AG09309 (cell line): Measurements from ENCODE around the gene TRPT1.

Experiments used
- DNase-seq: peaks from one replicate; pipeline ENCODE4 v3.0.0-alpha.2; 2010; ENCODE audit warnings: low read depth
- H3K4me3 ChIP-seq: 2 replicates; pipeline ENCODE4 v1.5.1; 2011; ENCODE audit warnings: mild to moderate bottlenecking, low read depth, low read length, moderate library complexity; ENCODE audit not compliant: control insufficient read depth
- CTCF ChIP-seq: IDR thresholded peaks from 2 replicates; pipeline ENCODE4 v1.5.1; 2011; ENCODE audit warnings: mild to moderate bottlenecking, low read depth, low read length, inconsistent platforms; ENCODE audit not compliant: insufficient read depth, control insufficient read depth; ENCODE audit errors: missing control alignments

The TRPT1 gene

GRCh38 chr11:64211181-64211872, 14.7 kb downstream of the TRPT1 start:
- no peak for TF ChIP-seq CTCF
- no peak overlapping the region for H3K4me3 ChIP-seq
- DNase-seq = no peak

DNA sequence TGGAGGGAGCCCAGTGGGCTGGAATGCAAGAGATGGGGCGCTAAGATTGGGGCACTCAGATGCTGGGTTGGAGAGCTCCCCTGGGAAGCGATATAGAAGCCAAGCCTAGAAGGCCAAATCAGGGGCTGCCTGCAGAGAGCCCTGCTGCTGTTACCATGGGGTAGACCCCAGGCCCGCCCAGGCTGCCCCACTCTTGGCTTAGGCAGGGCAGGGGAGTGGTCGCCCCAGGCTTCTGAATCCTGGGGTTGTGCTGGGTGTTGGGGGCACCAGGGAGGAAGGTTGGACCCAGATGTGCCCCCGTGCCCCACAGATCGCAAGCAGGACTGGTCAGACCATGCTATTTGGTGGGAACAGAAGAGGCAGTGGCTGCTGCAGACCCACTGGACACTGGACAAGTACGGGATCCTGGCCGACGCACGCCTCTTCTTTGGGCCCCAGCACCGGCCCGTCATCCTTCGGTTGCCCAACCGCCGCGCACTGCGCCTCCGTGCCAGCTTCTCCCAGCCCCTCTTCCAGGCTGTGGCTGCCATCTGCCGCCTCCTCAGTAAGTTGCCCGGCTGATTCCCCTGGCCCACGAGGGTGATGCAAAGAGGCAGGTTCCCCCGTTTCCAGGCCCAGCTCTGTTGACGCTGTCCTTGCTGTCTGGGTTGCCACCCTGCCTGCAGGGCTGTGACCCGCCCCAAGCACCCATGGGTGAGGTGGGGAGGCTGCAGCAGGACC, 15.5 kb downstream of the TRPT1 start:
- TF ChIP-seq CTCF = no peak
- DNase-seq = no peak
- no peak overlapping the region for H3K4me3 ChIP-seq

DNA sequence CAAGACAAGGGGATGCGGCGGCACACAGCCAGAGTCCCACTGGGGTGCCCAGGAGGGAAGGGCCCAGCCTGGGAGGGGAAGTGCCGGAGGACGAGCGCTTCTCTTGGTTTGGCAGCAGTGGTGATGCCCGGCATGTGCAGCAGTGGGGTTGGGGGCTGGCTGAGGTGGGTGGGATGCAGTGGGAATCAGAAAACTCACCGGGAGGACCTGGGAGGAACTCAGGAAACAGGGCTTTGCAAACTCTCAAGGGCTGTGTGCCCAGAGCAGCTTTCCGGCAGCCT, 16.5 kb downstream of the TRPT1 start:
- TF ChIP-seq CTCF = no peak
- no peak overlapping the region for H3K4me3 ChIP-seq

DNA sequence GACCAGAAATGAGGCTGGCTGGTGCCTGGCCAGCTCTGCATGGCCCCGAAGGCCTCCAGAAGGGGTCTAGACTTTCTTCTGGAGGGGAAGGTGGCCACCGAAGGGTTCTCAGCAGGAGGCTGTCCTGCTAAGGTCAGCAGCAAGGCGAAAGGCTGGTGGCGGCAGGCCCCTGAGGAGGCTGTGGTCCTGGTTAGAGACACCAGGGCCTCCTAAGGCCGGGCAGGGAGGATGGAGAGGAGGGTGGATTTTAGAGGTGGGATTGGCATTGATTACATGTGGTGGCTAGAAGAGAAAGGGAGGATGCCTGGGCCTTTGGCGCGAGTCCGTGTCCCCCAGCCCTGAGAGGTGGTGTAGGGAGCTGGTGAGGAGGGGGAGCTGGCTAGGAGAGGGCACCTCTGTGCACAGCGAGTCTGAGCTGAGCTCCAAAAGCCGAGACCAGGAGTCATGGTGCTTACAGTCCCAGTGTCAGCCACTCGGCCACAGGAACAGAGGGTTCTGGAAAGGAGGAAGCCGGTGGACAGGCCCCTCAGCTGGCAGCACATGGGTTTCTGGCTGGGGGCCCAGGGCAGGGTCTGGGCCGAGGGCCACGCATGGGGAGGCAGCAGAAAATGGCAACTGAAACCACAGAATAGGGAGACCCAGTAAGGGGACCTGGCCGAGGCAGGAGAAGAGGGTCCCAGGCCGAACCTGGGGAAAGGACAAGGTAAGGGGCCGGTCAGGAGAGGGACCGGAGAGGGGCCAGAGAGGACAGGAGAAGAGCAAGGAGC, 17.0 kb downstream of the TRPT1 start:
- TF ChIP-seq CTCF = no peak
- H3K4me3 ChIP-seq = no peak overlapping the region
- DNase-seq = no peak

More for the DNA sequence above, 16.5 kb downstream of the TRPT1 start:
- no peak for DNase-seq

DNA sequence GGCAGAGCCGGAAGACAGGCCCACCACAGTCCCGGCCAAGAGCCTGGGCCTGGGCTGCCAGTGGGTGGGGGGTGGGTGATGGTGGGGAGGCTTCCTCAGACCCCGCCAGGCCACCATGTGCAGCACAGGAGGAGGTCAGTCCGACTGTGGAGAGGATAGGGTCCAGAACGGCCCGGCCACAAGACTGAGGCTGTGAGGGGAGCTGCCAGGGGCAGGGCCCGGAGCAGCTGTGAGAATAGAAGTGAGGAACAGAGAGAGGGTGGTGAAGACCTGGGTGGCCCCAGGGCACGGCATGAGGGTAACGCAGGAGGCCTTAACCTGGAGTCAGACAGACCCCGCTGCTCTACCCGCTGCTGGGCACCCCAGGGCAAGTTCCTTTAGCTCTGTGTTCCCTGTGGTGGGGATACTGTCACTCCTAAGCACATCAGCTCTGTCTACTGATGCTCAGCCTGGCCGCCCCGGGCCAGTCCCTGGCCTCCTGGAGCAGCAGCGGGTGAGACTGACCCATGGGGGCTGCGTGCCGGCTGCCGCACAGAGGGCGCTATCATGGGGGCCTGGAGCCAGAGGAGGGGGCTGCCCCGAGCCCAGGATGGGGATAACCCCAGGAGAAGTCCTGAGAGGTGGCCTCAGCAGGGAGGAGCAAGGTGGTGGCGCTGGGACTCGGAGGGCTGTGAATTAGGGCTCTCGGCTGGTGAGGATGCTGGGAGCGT, 17.7 kb downstream of the TRPT1 start:
- no peak for TF ChIP-seq CTCF
- H3K4me3 ChIP-seq = no peak overlapping the region
- DNase-seq = no peak

- no peak for DNase-seq
- no peak for TF ChIP-seq CTCF
- H3K4me3 ChIP-seq = no peak overlapping the region
Observed at GRCh38 chr11:64207256-64208085, 18.5 kb downstream of the TRPT1 start.
